ENCODE measurements around the gene HMX2. TPM values are rescaled to one million over a fixed set of nuclear protein-coding genes. Genes with fewer than 3 reads are reported as not detected.
A peak's percentile ranks its signal among the peaks of the same experiment; 100 is the strongest.

HMX2 gene
- total and polyA plus RNA-seq, 2 of the 8 experiments (the other 6 are each of a cell fraction or from before 2014, with no cell fraction given), result 2.0 to 2.7 TPM

DNA sequence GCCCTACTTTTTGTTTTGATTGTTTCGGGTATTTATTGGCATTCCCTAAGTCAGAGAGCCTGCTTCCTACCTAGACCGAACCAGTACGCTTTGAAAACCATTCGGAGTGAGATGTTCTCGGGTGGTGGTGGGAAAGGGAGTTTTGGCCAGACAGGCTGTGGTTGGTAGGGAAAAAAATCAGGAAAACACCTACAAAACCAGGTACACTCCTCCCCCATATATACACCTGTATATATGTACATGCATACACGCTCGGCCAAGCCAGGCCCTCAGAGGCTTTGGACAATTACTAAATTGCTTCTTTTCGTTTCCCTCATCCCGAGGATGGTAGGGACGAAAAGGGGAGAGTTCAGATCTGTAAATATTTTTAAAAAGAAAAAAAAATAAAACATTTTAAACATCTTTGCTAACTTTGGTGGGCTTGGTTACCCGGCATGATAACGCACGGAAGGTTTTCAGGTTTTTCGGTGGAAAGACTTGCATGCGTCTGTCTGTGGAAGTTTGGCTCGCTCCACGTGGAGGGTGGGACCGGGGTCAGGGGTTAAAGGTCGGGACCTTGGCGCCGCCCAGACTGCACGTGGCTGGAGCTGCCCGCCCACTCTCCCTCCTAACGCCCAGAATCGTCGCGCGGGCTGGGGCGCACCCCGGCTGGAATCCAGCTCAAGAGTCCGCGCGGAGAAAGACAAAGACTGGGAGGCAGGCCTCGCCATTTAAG lies 2.5 kb downstream of the HMX2 start:
- Histone ChIP-seq H3K14ac (ENCODE audit: insufficient read length) (no peak overlapping the region), H3K23ac (ENCODE audit: insufficient read length) (no peak overlapping the region), H3K4ac (replicated peaks; ENCODE audit: insufficient read length, low read depth, low read length) (peak overlapping the region; percentile 89), H2AK5ac (ENCODE audit: low read depth, low read length) (peak overlapping the region; percentile 55; the same call in 1 of the 2 replicates), H2BK120ac (replicated peaks; ENCODE audit: low read depth, low read length) (peak overlapping the region; percentile 85), H3K23me2 (ENCODE audit: low read depth, low read length) (peaks cover 23% of the 10 kb centered on the region), H3K27ac (ENCODE audit: low read depth, low read length) (no peak overlapping the region; the same call in 1 of the 2 replicates), H3K18ac (ENCODE audit: extremely low read depth, low read length) (peak overlapping the region; percentile 85), H3K9ac (replicated peaks in 1 of 4; ENCODE audit: extremely low read depth in 1 of 4, low read depth in 3 of 4, low read length in 3 of 4) (peak overlapping the region in 2 of 4 experiments; percentile 13 to 54; a peak in 4 of 7 replicates), H3K4me1 (replicated peaks in 1 of 4; ENCODE audit: control insufficient read depth in 3 of 4, insufficient read depth in 4 of 4, low read length in 3 of 4) (peaks cover 19 to 50% (median 32%) of the 10 kb centered on the region in 4 experiments), H3K79me2 (ENCODE audit: control insufficient read depth in 1 of 2, insufficient read depth in 2 of 2, low read length in 2 of 2) (peaks cover 7 to 8% of the 10 kb centered on the region in 2 experiments; a peak in 3 of 4 replicates), H4K20me1 (replicated peaks in 1 of 2; ENCODE audit: control insufficient read depth in 1 of 2, insufficient read depth in 2 of 2, low read length in 2 of 2) (peaks cover 7 to 14% of the 10 kb centered on the region in 2 experiments), H2BK12ac (ENCODE audit: low read depth, low read length) (peak overlapping the region; percentile 96; the same call in 1 of the 2 replicates), H4K91ac (replicated peaks; ENCODE audit: insufficient read length, low read length) (peak overlapping the region; percentile 97), H2AFZ (ENCODE audit: low read length) (no peak overlapping the region), H2BK20ac (ENCODE audit: low read length) (peak overlapping the region; percentile 99; the same call in 1 of the 2 replicates), H4K8ac (ENCODE audit: extremely low read depth, insufficient read depth, low read length) (no peak overlapping the region; the same call in 1 of the 2 replicates), H3K4me2 (ENCODE audit: insufficient read depth in 1 of 2, low read depth in 2 of 2, low read length in 2 of 2) (peak overlapping the region; percentile 86 to 95), H2BK5ac (ENCODE audit: low read depth, low read length) (peak overlapping the region; percentile 84; the same call in 1 of the 2 replicates), H2BK15ac (ENCODE audit: low read length) (peak overlapping the region; percentile 81; the same call in 1 of the 2 replicates), H3K56ac (replicated peaks; ENCODE audit: insufficient read length, low read depth, low read length) (peak overlapping the region; percentile 72), H3K27me3 (replicated peaks in 1 of 4; ENCODE audit: control insufficient read depth in 3 of 4, extremely low read depth in 1 of 4, insufficient read depth in 3 of 4, low read length in 3 of 4) (peaks cover 50 to 77% (median 63%) of the 10 kb centered on the region in 4 experiments), H4K5ac (ENCODE audit: insufficient read length, low read depth, low read length) (no peak overlapping the region), H3K4me3 (ENCODE audit: extremely low read depth in 1 of 4, insufficient read depth in 2 of 4, low read depth in 3 of 4, low read length in 4 of 4) (peak overlapping the region; percentile 21 to 59 (median 37)), H3K79me1 (ENCODE audit: low read depth, low read length) (peaks cover 6% of the 10 kb centered on the region; the same call in 1 of the 2 replicates), H3K36me3 (ENCODE audit: control insufficient read depth in 2 of 4, insufficient read depth in 4 of 4, low read length in 3 of 4) (peaks cover 0 to 4% (median 0%) of the 10 kb centered on the region in 4 experiments; a peak in 2 of 8 replicates), H3K9me3 (ENCODE audit: insufficient read depth in 2 of 2, low read depth in 1 of 2, low read length in 1 of 2) (no peaks in the 10 kb centered on the region)
- CTCF ChIA-PET (ENCODE audit: partially characterized antibody), result interaction anchor here (0.7 to 4.7 kb wide), 10 partner anchors 11 to 164 kb away, joined by 3 to 37 read pairs (median 6); no protein-coding TSS in a partner anchor
- 5% methylated on average over 31 of the region's 34 CpGs; no CpG with 5 or more reads in 1 of the 2 experiments for WGBS, 2 experiments (ENCODE audit: extremely low coverage in 1 of 2, insufficient coverage in 1 of 2, insufficient read length in 1 of 2, insufficient replicate concordance in 2 of 2, low coverage in 1 of 2, low lambda C conversion rate in 2 of 2, missing lambda C conversion rate in 1 of 2)
- no peak for DNase-seq (ENCODE audit: low read depth in 1 of 2, low spot score in 2 of 2)
- POLR2A ChIA-PET (ENCODE audit: partially characterized antibody), result interaction anchor here (0.9 to 5.0 kb wide), 9 partner anchors 10 to 63 kb away, joined by 3 to 37 read pairs (median 5); no protein-coding TSS in a partner anchor
- no peak for FAIRE-seq
- TF ChIP-seq YY1 (IDR thresholded peaks at IDR 0.05; ENCODE audit: low read depth, low read length), result no peak
- no peak for TF ChIP-seq SRF (IDR thresholded peaks at IDR 0.05; ENCODE audit: low read depth, low read length)
- no peak for TF ChIP-seq RBBP5 (IDR thresholded peaks at IDR 0.05; ENCODE audit: borderline replicate concordance, low read depth, low read length)
- no peak for TF ChIP-seq CHD1 (IDR thresholded peaks at IDR 0.05; ENCODE audit: low read depth, low read length)
- TF ChIP-seq, protein P1, sequence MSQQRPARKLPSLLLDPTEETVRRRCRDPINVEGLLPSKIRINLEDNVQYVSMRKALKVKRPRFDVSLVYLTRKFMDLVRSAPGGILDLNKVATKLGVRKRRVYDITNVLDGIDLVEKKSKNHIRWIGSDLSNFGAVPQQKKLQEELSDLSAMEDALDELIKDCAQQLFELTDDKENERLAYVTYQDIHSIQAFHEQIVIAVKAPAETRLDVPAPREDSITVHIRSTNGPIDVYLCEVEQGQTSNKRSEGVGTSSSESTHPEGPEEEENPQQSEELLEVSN (IDR thresholded peaks at IDR 0.05), result peak; percentile 95; the same call in 1 of the 2 replicates
- no peak for TF ChIP-seq POLR2A (IDR thresholded peaks at IDR 0.05; ENCODE audit: control extremely low read depth in 1 of 2, low read depth in 2 of 2, low read length in 2 of 2)
- TF ChIP-seq MAFK (IDR thresholded peaks at IDR 0.05; ENCODE audit: low read depth, low read length), result no peak
- no peak for TF ChIP-seq RAD21 (IDR thresholded peaks at IDR 0.05 in 1 of 2, conservative IDR thresholded peaks at IDR 0.05 in 1 of 2; ENCODE audit: low read depth in 2 of 2, low read length in 2 of 2)
- TF ChIP-seq BACH1 (IDR thresholded peaks at IDR 0.05; ENCODE audit: low read length), result 0 out of 2 replicates have a peak, but pooled peaks have one; percentile 28
